Frontal cortex (tissue), 4 donors: Measurements from ENCODE around the gene PPARG. TPM values are rescaled to one million over a fixed set of nuclear protein-coding genes. Genes with fewer than 3 reads are reported as not detected.

ENCODE experiments used
- DNase-seq, 2 donors: peaks; one replicate each; pipeline ENCODE4 v3.0.0; 2012; ENCODE audit warnings: low spot score in 2 of 2
- FAIRE-seq: peaks from 2 replicates; lab custom pipeline; 2012; peaks lifted over from hg19 to GRCh38; lab: Jason Lieb, UNC
- total RNA-seq: library from RNA; depleted of rRNA; stranded (reverse); fragments of >200 nt; gene quantifications from one replicate; pipeline ENCODE4 v1.2.3, GENCODE V29; 2014
- donor health status: control.
- donor health status: control.
- donor health status: control.

PPARG gene
- total RNA-seq, 1 donor from 2014 or later: 1.2 TPM

DNA sequence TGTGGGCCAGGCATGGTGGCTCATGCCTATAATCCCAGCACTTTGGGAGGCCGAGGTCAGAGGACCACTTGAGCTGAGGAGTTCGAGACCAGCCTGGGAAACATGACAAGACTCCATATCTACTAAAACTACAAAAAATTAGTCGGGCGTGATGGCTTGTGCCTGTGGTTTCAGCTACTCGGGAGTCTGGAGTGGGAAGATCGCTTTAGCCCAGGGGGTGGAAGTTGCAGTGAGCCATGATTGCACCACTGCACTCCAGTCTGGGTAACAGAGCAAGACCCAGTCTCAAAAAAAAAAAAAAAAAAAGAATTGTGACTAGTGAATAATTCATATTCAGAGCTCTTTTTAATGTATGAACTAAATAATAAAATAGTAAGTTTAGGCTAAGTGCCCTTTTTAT, 107.6 kb downstream of the PPARG start:
- DNase-seq (no peak), FAIRE-seq (no peak)

GRCh38 chr3:12399226-12399625, 110.4 kb downstream of the PPARG start:
- no peak for DNase-seq
- no peak for FAIRE-seq

GRCh38 chr3:12400616-12401194, 111.8 kb downstream of the PPARG start:
- FAIRE-seq (no peak), DNase-seq (no peak)

DNA sequence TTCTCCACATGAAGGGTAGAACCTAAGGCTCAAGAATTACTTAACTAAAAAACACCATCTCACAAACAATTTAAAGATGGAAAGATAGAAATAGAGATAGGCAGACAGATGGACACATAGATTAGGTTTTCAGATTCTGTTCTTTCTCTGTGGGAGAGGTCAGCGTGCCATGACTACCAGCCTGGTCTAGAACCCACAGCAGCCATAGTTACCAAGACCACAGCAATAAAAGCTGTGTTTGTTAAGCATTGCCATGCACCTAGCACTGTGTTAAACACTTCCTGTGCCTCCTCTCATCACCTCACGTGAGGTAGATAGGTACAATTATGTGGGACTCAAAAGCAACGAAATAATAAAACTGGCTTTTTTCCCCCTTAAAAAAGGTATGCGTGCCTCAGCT, 112.3 kb downstream of the PPARG start:
- DNase-seq: no peak
- no peak for FAIRE-seq

DNA sequence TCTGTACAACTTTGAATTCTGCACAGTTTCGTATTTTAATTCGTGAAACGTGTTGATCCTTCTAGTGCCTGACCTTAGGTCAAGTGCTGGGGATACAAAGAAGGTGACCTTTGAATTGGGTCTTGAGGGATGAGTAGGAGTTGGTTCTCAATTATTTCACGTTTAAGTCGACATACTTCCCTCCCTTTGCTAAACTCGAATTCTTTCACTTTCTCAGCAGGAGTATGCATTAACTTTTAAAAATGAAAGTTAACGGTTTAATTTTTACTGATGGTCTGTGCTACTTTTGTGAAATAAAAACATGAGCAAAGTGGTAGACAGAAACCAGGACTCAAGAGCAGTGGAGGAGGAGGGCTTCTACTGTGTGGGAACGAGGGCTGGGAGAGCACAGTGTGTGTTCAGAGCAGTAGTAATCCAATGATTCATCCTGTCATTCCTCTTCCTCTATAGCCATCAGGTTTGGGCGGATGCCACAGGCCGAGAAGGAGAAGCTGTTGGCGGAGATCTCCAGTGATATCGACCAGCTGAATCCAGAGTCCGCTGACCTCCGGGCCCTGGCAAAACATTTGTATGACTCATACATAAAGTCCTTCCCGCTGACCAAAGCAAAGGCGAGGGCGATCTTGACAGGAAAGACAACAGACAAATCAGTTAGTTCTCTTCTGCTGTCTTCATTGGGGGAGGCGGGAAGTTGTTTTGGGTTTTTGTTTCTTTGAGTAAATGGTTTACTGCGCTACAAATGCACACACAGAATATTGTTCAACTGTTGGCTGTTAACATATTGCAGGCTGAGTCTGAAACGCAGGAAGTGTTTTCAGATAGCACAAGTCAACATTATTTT, 116.8 kb downstream of the PPARG start:
- FAIRE-seq (no peak), DNase-seq (no peak)

- DNase-seq (no peak), FAIRE-seq (no peak)
Measured at GRCh38 chr3:12408984-12409683, 120.3 kb downstream of the PPARG start.

DNA sequence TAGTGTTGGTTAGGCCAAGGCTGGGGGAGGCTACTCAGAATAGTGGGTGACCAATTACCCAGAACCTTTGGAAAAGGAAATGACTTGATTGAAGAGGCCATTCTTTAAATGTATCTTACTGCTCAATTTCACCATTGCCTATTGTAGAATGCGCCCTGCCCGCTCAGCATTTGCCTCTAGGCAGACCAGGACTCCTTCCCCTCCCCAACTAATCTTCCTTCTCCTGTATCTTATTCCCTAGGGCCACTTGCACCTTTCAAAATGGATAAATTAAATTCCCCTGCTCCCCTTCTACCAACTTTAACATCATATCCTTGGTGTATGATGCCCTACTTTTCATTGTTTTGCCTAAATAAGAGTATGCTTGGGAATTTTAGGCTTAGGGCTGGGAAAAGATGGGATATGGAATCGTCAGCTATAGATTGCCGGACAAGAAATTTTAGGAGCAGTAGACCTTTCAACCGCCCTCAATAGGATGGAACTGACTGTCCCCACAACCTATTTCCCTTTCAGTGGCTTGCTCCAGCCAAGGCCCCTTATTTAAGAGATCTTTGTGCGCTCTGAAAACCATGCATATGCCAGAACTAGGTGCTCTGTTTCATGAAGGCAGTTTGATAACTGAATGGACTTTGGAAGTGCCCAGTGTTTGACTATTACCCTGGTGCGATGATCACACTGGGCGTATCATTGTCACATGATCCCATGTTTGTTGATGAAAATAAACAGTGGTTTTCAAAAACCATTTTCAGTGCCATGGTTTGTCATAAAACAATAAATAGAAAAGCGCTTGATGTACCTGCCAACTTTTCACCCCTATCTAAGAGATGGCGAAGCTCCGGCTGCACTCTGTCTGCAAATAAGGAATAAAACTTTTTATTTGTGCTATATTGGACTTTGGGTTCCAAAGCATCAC, 121.1 kb downstream of the PPARG start:
- no peak for DNase-seq

DNA sequence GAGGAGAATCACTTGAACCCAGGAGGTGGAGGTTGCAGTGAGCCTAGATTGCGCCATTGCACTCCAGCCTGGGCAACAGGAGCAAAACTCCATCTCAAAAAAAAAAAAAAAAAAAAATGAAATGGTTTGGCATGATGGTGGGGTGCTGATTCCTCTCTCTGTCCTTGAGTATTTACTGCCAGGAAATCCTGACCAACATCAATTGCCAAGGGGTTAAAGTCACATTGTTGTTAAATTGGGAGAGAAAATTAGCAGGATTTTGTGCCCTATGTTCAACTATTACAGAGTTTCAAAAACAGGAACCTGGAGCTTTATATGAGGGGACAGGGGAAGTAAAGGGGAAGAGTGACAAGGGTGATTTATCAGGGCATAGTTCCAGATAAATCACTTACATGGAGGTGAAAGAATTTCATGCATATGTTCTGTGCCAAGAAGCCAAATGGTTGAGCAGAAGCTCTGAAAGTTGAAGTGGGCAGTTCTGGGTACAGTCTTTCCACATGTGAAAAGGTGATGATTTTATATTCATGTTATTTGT, 124.9 kb downstream of the PPARG start:
- no peak for DNase-seq
- FAIRE-seq: no peak

More for the DNA sequence above, 121.1 kb downstream of the PPARG start:
- no peak for FAIRE-seq

DNA sequence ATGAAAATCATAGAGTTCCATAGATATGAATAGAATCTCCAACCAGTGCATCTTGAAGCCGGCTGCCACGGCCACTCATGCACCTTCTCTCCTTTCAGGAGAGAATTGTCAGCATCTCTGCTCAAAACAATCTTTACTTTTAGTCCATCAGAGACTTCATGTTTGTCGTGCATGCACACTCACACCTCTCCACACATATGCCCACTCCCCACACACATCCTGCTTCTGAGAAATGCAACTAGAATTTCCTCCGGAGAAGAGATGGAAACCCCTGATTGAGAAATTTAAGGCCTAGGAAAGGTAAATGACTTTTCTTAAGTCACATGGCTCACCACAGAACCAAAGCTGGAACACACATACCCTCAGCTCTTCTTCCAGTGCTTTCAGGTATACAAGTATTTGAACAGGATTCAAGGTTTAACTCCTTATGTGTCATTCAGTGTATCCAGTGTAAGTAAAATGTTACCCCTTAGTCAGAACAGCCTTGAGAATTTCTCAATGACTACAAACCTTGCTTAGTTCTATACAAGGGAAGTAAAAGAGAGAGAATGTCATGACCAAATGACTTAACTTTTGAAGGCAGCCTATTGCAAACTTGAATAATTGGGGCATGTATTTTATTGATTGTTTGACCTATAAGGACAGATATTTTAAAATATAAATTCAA, 126.3 kb downstream of the PPARG start:
- no peak for FAIRE-seq

DNA sequence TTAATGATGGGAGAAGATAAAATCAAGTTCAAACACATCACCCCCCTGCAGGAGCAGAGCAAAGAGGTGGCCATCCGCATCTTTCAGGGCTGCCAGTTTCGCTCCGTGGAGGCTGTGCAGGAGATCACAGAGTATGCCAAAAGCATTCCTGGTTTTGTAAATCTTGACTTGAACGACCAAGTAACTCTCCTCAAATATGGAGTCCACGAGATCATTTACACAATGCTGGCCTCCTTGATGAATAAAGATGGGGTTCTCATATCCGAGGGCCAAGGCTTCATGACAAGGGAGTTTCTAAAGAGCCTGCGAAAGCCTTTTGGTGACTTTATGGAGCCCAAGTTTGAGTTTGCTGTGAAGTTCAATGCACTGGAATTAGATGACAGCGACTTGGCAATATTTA, 127.9 kb downstream of the PPARG start:
- FAIRE-seq (no peak), DNase-seq (no peak)

More for the DNA sequence above, 126.3 kb downstream of the PPARG start:
- no peak for DNase-seq

GRCh38 chr3:12420393-12420792, 131.5 kb downstream of the PPARG start:
- DNase-seq: no peak
- FAIRE-seq: no peak

- FAIRE-seq (no peak), DNase-seq (no peak)
Measured at GRCh38 chr3:12421132-12421531, 132.3 kb downstream of the PPARG start.

- DNase-seq (no peak), FAIRE-seq (no peak)
Measured at GRCh38 chr3:12423131-12423530, 134.3 kb downstream of the PPARG start.

DNA sequence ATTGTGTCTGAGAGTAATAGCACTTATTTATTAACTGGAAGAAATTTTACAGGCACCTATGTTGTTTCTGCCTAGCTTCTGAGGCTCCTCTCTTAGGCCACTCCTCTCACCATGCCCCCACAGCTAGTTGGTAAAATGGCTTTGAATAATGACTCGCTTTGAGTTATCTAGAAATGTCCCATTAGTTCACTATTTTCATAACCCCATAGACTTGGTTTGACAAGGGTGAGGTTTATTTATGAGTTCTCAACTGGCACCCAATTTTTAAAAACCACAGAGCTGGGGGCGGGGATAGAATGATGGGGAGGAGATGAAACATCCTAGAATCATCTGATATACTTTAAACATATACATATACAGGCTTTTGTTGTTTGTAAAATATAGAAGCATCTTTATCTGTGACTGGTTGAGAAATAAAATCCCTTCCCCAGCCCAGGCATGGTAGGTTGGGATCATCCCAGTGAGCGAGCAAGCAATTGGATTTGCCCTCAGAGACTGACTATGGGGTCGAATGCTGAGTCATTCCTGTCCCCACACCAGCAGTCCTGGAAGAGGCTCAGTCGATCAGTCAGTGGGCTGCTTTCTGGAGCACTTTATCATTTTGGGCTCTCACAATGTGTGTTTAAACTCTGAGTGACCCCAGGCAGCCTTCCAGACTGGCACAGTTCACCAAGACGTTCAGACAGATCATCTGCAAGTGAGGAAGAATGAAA, 135.2 kb downstream of the PPARG start:
- FAIRE-seq (no peak), DNase-seq (no peak)

- no peak for DNase-seq
Measured at GRCh38 chr3:12424635-12425319, 135.9 kb downstream of the PPARG start.

DNA sequence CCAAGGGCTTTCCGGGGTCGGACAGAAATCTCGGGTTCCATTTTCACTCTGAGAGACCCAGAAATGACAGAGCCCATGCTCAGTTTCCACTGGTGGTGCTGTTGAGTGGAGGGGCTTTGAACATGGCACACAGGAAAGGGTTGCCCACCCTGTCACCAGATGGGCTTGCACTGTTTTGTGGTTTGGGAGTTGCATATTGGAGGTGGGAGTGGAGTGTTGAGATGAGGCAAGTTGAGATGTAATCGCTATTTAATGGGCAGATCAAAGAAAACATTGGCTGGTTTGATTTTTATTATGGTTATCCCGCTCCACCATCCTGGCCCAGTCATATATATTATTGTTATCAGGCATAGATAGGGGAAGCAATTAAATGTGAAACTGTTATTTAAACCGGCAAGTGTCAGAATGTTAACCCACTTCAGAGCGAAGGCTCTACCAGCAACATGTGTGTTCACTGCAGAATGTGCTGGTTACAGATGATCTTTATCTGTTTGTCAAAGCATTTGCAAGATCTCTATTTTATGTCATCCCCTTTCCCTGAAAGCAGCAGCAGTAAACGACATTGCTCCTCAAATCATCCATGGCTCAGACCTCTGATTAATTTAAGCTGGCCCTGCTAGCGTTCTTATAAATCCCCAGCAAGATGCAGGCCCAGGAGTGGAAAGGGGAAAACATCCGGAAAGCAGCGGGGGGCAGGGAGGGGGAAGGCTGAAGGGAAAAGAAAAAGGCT, 137.1 kb downstream of the PPARG start:
- DNase-seq: no peak
- FAIRE-seq: no peak

More at GRCh38 chr3:12424635-12425319, 135.9 kb downstream of the PPARG start:
- no peak for FAIRE-seq

GRCh38 chr3:12427551-12427950, 138.7 kb downstream of the PPARG start:
- DNase-seq (no peak), FAIRE-seq (no peak)
